ENCODE data around the gene FKBP1A. TPM values are rescaled to one million over a fixed set of nuclear protein-coding genes. Genes with fewer than 3 reads are reported as not detected.

FKBP1A gene
- total RNA-seq, 1 experiment from 2014 or later: 166 TPM

DNA sequence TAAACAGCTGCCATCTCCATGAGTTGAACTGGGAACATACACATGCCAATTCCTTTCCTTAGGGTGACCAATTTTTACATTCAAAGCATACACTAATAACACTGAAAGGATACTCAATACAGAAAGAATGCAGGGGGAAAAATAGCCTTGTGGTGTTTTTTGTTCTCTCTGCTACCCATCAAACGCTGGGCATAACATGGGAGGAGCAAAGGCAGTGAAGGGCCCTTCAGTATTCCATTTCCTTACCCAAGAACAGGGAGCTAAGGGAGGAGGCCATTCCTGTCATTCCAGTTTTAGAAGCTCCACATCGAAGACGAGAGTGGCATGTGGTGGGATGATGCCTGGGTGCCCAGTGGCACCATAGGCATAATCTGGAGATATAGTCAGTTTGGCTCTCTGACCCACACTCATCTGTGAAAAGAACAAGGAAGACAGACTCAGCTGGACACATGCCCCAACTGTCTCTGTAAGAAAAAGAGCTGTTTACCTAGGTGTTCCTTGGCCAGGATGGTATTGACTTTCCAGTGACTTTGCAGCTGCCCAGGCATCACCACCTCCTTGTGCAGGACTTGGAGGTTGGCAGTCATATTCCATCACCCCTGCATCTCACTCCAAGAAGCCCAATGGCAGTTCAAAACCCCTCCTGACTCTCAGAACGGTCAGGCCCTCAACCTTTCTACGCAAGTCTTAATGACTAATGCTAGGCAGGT lies 20.9 kb downstream of the FKBP1A start:
- Mint-ChIP-seq H3K27ac (ENCODE audit: unreplicated experiment) (no peak overlapping the region), H3K4me1 (ENCODE audit: low read depth, unreplicated experiment) (peaks cover 9% of the 10 kb centered on the region), H3K4me3 (ENCODE audit: low read depth, unreplicated experiment) (no peak overlapping the region), H3K36me3 (ENCODE audit: insufficient read depth, unreplicated experiment) (peaks cover 28% of the 10 kb centered on the region), H3K9me3 (ENCODE audit: low read depth, unreplicated experiment) (no peaks in the 10 kb centered on the region), H3K27me3 (ENCODE audit: unreplicated experiment) (no peaks in the 10 kb centered on the region)
- CTCF ChIA-PET: no interaction called here
- TF ChIP-seq CTCF (IDR thresholded peaks at IDR 0.05; ENCODE audit: unreplicated experiment): no peak
- DNase-seq: no peak
- intact Hi-C loops (cut with micrococcal nuclease; ENCODE audit: unreplicated experiment): no loop called here
- no TSS peak for BruUV-seq (replicated peaks)

DNA sequence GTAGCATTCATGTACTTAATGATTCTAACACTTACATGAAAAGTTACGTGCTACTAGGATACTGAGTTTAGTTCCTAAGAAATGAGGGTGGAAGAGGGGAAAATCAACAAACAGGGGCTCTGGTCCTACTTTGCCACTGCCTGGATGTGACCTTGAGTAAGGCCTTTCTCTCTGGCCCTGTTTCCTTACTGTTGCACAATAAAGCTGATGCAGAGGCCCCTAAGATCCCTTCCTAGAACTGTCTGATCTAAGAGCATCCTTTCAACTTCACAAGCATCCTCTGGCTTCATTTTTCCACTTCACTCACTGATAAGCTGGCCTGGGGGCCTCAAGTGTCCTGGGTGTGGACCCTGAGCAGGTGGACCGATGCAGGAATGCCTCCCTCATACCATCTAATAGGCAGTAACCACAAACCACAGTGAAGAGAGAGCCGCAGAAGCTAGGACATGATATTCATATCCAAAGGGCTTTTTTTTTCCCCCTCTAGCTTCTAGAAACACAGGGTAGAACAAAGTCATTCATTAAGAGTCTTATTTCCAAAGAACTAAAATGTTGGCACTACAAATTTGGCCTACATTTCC lies 21.6 kb downstream of the FKBP1A start:
- Mint-ChIP-seq H3K27ac (ENCODE audit: unreplicated experiment) (no peak overlapping the region), H3K36me3 (ENCODE audit: insufficient read depth, unreplicated experiment) (peaks cover 27% of the 10 kb centered on the region), H3K9me3 (ENCODE audit: low read depth, unreplicated experiment) (no peaks in the 10 kb centered on the region), H3K4me3 (ENCODE audit: low read depth, unreplicated experiment) (no peak overlapping the region), H3K4me1 (ENCODE audit: low read depth, unreplicated experiment) (peaks cover 8% of the 10 kb centered on the region), H3K27me3 (ENCODE audit: unreplicated experiment) (no peaks in the 10 kb centered on the region)
- TF ChIP-seq CTCF (IDR thresholded peaks at IDR 0.05; ENCODE audit: unreplicated experiment): no peak
- CTCF ChIA-PET: no interaction called here
- intact Hi-C loops (cut with micrococcal nuclease; ENCODE audit: unreplicated experiment): no loop called here
- BruUV-seq (replicated peaks): no TSS peak
- no peak for DNase-seq

DNA sequence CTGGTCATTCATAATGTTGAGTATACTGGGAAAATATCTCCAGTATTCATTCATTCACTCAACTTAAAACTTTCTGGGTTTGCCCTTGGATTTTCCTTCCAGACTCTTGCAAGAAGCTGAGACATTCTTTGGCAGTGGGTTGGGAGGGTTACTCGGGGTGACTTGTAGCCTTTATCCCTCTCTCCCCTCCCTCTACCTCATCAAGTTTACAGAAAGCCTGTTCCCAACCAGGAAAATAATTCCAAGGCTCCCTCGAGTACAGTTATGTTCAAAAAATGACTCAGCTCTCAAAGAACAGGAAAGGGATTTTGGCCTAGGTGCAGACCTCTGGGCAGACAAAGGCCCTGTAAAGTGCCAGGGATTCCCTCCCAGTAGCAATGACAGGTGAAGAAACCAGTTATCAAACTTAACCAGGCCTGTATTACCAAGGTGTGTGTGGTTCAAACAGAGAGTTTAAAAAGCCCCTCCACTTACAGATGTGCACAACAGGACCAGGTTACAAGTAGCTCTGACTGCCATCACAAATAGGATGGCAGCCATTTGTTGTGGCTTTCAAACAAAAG lies 22.2 kb downstream of the FKBP1A start:
- Mint-ChIP-seq H3K27ac (ENCODE audit: unreplicated experiment) (no peak overlapping the region), H3K4me1 (ENCODE audit: low read depth, unreplicated experiment) (peaks cover 1% of the 10 kb centered on the region), H3K4me3 (ENCODE audit: low read depth, unreplicated experiment) (no peak overlapping the region), H3K36me3 (ENCODE audit: insufficient read depth, unreplicated experiment) (peaks cover 22% of the 10 kb centered on the region), H3K9me3 (ENCODE audit: low read depth, unreplicated experiment) (no peaks in the 10 kb centered on the region), H3K27me3 (ENCODE audit: unreplicated experiment) (no peaks in the 10 kb centered on the region)
- no peak for DNase-seq
- intact Hi-C loops (cut with micrococcal nuclease; ENCODE audit: unreplicated experiment): no loop called here
- CTCF ChIA-PET: no interaction called here
- TF ChIP-seq CTCF (IDR thresholded peaks at IDR 0.05; ENCODE audit: unreplicated experiment): no peak
- BruUV-seq (replicated peaks): no TSS peak

GRCh38 chr20:1369970-1370369 lies 22.9 kb downstream of the FKBP1A start:
- CTCF ChIA-PET: no interaction called here
- H3K4me3 Mint-ChIP-seq (ENCODE audit: low read depth, unreplicated experiment): no peak overlapping the region
- no peak for DNase-seq
- no peak for TF ChIP-seq CTCF (IDR thresholded peaks at IDR 0.05; ENCODE audit: unreplicated experiment)
- no peaks in the 10 kb centered on the region for H3K27me3 Mint-ChIP-seq (ENCODE audit: unreplicated experiment)
- intact Hi-C loops (cut with micrococcal nuclease; ENCODE audit: unreplicated experiment): no loop called here
- no peak overlapping the region for H3K27ac Mint-ChIP-seq (ENCODE audit: unreplicated experiment)
- no peaks in the 10 kb centered on the region for H3K9me3 Mint-ChIP-seq (ENCODE audit: low read depth, unreplicated experiment)
- peaks cover 24% of the 10 kb centered on the region for H3K36me3 Mint-ChIP-seq (ENCODE audit: insufficient read depth, unreplicated experiment)
- no peaks in the 10 kb centered on the region for H3K4me1 Mint-ChIP-seq (ENCODE audit: low read depth, unreplicated experiment)
- BruUV-seq (replicated peaks): no TSS peak

All from Calu3 (cell line).